Omental fat pad (tissue), 4 donors: Measurements from ENCODE around the gene CD99. TPM values are rescaled to one million over a fixed set of nuclear protein-coding genes. Genes with fewer than 3 reads are reported as not detected.

Experiments
- ATAC-seq: fragments of 150-250 bp; one replicate; pipeline ENCODE4 v1.9.1; 2016; ENCODE audit warnings: mild to moderate bottlenecking, moderate library complexity; ENCODE audit not compliant: low FRiP score
- DNase-seq: peaks from one replicate; pipeline ENCODE4 v3.0.0-alpha.2; 2019; ENCODE audit warnings: low spot score
- CTCF ChIP-seq, 3 donors: fragments of 450-650 bp; IDR thresholded peaks; one replicate each; pipeline ENCODE4 v1.5.1; 2016 to 2017; ENCODE audit warnings: antibody characterized with exemption in 3 of 3, mild to moderate bottlenecking in 3 of 3, moderate library complexity in 2 of 3
- total RNA-seq, 4 donors: library from RNA; depleted of rRNA; stranded (reverse); fragments of >200 nt; gene quantifications; one replicate each; pipeline ENCODE4 v1.1.0, GENCODE V29; 2016

CD99 gene
- total RNA-seq, 4 donors from 2014 or later, result 206 to 412 (median 295) TPM

- DNase-seq, result no peak
- no peak for TF ChIP-seq CTCF (IDR thresholded peaks at IDR 0.05)
- no peak for ATAC-seq
Measured at GRCh38 chrX:2708592-2709188, 17.6 kb downstream of the CD99 start.

GRCh38 chrX:2709556-2709955 is 18.5 kb downstream of the CD99 start:
- TF ChIP-seq CTCF (IDR thresholded peaks at IDR 0.05), result no peak
- no peak for DNase-seq
- no peak for ATAC-seq

- TF ChIP-seq CTCF (IDR thresholded peaks at IDR 0.05), result no peak
- ATAC-seq, result peak; percentile 74
- no peak for DNase-seq
Measured at GRCh38 chrX:2710041-2710840, 19.1 kb downstream of the CD99 start.

GRCh38 chrX:2711441-2711840 is 20.3 kb downstream of the CD99 start:
- no peak for ATAC-seq
- DNase-seq, result no peak
- no peak for TF ChIP-seq CTCF (IDR thresholded peaks at IDR 0.05)

- DNase-seq (no peak), ATAC-seq (no peak)
- no peak for TF ChIP-seq CTCF (IDR thresholded peaks at IDR 0.05)
Measured at GRCh38 chrX:2712428-2712827, 21.3 kb downstream of the CD99 start.

- no peak for DNase-seq
- no peak for ATAC-seq
- TF ChIP-seq CTCF (IDR thresholded peaks at IDR 0.05), result no peak
Measured at GRCh38 chrX:2712890-2713840, 22.1 kb downstream of the CD99 start.
